Inferior parietal cortex (tissue), 1 donor: ENCODE measurements around the gene FGF2.
"Not testable (repeated sequence)": the region's sequence is repeated elsewhere in the genome, so short reads cannot be mapped to it uniquely, and the experiment has no call there.

Experiments
- DNase-seq: peaks from one replicate; pipeline ENCODE4 v3.0.0-alpha.2; 2016; ENCODE audit errors: extremely low spot score

The FGF2 gene

DNA sequence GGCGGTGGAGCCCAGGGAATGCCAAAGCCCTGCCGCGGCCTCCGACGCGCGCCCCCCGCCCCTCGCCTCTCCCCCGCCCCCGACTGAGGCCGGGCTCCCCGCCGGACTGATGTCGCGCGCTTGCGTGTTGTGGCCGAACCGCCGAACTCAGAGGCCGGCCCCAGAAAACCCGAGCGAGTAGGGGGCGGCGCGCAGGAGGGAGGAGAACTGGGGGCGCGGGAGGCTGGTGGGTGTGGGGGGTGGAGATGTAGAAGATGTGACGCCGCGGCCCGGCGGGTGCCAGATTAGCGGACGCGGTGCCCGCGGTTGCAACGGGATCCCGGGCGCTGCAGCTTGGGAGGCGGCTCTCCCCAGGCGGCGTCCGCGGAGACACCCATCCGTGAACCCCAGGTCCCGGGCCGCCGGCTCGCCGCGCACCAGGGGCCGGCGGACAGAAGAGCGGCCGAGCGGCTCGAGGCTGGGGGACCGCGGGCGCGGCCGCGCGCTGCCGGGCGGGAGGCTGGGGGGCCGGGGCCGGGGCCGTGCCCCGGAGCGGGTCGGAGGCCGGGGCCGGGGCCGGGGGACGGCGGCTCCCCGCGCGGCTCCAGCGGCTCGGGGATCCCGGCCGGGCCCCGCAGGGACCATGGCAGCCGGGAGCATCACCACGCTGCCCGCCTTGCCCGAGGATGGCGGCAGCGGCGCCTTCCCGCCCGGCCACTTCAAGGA lies at the start of gene FGF2:
Gene FGF2 (plus strand): TSS at position 279 of the 705 bp plus-strand sequence. CDS start 344 bp downstream, at position 623.
- DNase-seq, result peak; percentile 18

DNA sequence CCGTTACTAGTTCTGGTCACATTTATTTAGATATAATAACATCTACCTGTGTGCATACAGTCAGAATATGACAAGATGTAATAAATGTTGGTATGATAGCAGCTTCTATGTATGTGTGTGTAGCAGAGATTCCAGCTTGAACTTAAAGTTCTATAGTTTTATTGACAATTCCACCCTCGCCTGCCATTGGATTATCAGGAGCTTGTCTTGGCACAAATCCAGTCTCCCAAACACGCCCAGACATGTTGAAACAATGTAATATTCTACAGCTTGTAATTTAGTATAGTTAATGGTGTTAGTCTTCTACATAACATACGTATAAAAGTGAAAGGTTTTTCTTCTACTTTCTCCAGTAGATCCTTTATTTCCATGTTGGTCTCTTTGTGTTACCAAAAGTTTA lies 49.7 kb upstream of the FGF2 start:
- DNase-seq, result no peak

DNA sequence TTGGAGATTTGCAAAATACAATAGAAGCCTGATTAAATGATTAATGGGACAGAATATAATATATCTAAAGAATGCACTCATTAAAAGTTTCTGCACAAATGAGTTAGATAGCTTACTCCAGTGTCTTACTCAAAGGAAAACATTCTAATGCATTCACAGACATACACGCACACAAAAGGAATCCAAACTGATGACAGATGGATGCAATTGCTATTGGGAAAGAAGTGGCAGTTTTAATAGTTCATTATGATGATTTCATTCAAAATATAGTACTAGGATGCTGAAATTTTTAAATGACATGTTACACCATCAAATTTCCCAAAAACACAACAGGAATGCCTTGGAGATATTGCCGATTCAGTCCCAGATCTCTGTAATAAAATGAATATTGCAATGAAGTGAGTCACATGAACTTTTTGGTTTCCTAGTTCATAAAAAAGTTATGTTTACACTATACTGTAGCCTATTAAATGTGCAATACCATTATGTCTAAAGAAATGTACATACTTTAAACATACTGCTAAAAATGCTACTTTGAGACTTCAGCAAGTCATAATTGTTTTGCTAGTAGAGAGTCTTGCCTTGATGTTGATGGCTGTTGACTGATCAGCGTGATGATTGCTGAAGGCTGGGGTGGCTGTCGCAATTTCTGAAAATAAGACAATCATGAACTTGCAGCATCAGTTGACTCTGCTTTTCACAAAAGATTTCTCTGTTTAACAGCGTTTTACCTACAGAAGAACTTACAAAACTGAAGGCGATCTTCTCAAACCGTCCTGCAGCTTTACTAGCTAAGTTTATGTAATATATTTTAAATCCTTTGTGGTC lies 48.6 kb upstream of the FGF2 start:
- DNase-seq, result no peak

DNA sequence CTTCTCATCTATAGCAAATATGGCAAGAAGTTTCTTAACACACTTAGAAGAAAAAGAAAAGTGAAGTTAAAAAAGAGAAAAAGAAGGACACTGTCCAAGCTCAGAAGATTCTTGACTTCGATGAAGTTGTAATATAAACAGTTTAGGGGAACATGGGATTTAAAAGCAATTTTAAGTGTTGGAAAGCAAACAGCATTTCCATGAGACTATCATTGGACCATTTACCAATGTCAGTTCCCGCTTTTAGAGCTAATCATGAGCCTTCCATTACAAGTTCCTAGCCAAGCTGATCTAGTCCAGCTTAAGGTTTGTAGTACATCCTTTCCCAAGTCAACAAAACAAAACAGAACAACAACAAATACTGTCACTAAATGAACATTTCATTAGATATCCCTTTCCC lies 45.1 kb upstream of the FGF2 start:
- DNase-seq, result no peak

DNA sequence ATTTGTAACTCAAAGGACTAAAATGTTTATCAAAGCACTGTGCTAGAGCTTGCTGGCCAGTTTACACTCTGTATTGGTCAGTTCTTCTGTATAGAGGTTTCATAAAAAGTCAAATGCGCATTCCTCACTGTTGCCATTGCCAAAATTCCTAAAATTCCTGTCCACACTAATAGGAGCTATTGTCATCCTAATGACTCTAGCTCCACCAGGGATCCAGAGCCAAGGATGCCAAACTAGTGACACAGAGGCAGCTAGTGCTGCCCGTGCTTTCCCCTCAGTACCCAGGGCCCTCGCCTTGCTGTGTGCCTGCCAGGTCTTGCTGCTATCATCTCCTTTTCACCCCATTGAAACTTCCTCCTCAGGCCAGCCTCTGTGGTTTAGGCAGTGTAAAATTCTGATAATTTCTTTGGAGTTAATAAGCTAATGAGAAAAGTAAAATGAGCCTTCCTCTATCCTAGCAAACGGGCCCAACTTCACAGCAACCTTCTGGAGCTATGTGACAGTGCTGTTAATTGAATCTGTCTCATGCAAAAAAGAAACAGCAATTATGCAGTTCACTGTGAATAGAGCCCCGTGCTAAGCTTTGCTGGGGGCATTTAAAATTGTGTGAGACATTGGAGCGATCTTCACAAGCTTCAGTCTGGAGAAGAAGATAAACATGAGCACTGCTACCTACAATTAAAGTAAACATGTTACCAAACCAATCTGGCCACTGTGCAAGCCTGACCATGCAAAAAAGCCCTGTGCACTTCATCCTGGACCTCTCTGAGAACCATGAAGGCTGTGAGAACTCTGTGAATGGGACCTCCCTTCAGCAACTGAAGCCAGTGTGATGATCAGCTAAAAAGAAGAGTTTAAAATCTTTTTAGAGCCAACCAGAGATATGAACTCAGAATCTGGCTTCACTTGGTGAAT lies 43.1 kb upstream of the FGF2 start:
- no peak for DNase-seq

DNA sequence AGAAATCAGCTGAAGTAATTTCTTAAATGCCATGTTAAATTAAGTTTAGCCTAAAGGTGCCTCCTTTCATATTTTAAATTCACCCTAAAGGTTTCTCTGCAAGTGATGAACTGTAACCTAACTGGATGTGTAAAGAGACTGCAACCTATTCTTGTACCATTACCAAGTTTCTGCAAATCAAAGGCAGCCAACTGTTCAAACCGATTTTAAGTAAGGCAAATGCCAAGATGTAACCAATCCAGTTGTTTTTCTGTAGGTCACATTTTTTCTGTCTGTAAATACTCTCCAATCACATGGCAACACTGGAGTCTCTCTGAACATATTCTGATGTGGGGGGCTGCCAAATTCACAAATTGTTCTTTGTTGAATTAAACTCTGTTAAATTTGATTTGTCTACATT lies 42.4 kb upstream of the FGF2 start:
- DNase-seq, result no peak

DNA sequence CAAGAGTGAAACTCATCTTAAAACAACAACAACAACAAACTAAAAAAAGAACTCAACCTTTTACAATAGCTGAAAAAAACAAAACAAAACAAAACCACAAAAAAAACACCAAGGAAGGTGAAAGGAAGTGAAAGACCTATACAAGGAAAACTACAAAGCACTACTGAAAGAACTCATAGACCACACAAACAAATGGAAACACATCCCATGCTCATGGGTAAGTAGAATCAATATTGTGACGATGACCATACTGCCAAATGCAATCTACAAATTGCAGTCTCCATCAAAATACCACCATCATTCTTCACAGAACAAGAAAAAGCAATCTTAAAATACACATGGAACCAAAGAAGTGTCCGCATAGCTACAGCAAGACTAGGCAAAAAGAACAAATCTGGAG lies 41.5 kb upstream of the FGF2 start:
- no peak for DNase-seq

DNA sequence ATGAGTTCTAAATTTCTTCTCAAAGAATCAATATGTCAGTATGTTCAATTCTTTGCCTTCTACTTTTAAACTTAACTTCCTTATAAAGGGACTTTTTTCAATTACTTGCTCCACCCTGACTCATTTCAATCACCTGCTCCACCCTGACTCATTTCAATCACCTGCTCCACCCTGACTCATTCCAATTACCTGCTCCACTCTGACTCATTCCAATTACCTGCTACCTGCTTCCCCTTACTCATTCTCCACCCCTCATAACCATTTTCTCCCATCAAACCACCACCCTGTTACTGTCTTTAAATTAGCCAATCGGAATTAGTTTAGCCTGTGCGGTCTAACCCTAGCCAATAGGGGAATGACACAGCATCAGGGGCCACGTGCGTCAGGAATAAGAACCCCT lies 40.3 kb upstream of the FGF2 start:
- not testable (repeated sequence) for DNase-seq

DNA sequence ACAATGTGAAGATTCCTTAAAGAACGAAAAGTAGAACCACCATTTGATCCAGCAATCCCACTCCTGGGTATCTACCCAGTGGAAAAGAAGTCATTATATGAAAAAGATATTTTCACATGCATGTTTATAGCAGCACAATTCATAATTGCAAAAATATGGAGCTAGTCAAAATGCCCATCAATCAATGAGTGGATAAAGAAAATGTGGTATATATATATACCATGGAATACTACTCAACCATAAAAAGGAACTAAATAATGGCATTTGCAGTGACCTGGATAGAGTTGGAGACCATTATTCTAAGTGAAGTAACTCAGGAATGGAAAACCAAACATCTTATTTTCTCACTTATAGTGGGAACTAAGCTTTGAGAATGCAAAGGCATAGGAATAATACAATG lies 39.7 kb upstream of the FGF2 start:
- DNase-seq, result not testable (repeated sequence)

DNA sequence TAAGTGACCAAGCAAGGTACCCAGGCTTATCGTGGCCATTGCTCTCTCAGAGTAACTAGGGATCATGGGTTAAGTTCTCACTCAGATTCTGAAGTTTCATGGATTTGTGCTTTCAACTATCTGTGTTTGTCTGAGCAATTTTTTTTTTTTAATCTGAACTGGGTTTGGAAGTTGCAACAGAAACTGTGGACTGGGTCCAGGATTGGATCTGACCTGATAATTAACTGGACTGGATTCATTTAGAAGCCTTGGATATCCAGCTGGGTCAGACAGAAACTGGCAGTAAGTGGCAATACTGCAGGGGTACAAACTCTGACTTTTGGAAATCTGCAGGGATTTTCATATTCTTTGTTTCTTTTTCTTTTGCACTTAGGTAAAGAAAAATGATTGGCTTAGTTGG lies 38.7 kb upstream of the FGF2 start:
- no peak for DNase-seq

DNA sequence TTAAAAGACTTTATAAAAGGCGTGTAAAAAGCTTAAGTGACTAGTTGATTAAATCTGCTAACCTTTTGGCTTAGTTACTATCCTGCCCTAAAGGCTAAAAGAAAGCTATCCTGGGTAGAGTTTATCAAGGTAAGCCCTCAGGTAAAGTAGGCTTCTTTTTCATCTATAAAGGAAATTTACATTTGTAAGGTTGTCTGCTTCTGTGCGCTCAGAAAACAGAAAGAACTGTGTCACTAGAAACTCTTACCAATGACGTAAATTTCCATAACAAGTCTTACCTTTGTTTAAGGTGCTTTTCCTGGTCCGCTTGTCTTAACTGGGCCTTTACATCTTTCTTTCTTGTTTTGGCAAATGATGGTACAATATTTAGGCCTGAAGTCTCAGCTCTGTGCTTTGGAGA lies 37.7 kb upstream of the FGF2 start:
- DNase-seq, result no peak

DNA sequence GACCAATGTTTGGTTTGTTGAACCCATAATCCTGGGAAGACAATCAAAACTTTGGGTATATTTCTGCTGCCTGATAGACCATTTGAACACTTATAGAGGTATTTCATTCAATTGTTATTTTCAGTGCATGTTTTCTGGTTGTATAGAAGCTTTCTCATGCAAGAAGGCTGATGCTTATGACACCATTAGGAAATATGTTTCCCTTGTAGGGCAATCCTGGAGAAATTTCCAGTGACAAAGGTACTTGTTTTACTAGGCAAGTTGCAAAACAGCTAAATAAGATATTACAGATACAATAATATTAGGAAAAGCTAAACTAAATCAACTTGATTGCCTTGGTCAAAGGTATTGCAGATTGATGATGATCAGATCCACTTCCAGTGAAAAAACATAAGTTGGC lies 32.8 kb upstream of the FGF2 start:
- DNase-seq, result no peak

DNA sequence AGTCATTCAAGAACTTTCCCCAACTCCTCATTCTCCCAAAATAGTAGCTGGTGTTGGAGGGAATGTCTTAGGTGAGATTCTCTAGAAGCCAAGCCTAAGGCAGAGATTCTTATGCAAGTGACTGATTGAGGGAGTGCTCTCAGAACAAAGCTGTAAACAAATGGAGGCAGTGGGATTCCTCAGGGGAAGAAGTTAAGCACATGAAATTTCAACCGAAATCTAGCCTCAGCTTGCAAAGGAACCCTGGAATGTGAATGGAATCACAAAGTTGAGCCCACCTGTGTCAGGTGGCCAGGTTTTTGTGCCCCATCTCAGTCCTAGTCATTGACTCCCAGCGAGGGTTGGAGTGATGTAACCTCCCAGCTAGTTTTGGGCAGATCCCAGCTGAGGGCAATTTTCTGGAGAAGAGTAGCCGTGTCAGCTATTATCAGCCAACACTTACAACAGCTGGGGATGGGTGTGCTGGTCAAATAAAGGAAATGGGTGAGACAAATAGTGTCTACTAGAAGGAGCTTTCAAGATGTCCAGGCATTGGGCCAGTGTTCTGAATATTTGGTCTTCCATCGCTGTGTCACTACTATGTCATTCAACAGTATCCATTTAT lies 29.7 kb upstream of the FGF2 start:
- no peak for DNase-seq

DNA sequence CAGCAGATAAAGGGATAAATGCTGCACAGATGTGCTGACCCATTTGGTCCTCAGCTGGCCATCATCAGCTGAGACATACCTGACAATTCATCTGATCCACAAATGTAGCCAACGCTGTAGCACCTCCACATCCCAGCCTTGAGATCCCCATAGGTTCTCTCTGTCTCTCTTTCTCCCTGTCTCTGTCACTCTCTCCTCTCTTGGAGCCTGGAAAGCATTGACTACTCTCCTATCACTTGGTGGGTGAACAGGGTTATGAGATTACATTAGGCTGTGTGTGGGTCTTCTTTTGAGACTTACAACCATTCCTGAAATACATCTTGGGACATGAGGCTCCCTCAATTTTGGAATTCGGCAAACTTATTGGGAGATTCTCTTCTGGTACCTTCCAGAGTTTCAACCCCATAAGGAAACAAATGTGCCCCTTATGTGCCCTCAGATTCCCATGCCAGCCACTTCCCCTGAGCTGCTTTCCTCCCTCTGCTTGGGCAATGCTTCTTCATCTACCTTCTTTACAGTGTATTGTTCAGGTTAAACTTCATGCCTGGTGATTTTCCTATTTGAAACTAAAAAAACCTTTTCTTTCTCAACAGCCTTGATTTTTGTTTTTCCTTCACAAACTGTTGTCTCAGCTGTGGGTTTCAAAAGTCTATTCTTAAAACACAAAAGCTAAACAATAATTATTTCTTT lies 29.1 kb upstream of the FGF2 start:
- DNase-seq, result no peak

DNA sequence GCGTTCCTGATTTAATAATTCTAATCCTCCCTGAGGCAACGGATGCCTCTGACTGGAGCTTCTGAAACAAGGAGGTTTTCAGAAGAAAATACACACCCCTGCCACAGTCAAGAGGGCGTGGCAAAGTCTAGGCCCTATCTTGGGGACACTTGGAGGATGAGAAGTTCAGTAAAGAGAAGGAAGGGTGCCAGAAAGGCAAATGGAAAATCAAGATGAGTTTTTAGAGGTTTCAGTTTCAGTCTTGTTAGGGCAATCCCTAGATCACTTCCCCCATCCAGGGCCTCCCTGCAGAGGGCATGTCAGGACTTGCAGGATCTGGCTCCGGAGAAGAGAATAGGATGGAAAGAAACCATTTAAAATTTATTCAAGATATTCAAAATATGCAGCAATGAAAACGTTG lies 28.5 kb upstream of the FGF2 start:
- DNase-seq, result peak; percentile 57

DNA sequence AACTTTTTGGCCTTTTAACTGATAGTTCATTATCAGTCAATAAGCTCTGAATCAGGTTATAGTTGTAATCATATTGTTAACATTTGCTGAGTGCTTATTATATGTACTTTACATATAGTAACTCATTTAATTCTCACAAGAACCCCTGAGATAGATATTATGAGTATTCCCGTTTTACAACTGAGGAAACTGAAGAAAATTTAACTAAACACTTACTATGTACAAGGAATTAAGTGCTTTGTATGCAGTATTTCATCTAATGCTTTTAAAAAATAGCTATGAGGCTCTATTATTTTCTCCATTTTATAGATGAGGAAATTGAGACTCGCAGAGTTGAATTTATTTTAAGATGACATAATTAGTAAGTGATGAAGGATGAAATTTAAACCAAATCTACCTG lies 27.7 kb upstream of the FGF2 start:
- DNase-seq, result no peak

DNA sequence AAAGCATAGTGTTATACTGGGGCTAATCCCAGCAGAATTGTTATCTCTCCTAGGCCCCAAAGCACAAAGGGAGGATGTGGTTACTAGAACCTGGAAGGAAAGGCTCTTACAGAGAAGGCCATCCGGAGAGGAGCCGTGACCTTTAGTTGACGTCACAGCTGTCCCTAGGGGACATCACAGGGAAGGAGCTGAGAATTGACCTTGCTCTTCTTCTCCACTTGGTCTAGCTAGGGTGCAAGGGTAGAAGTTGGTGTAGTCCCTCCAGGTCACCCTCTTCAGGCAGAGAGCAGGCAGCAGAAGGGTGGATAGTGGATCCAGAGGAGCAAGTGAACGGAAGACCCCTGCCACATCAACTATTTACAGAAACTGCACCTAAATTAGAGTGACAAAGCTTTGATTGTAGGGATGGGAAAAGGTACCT lies 22.8 kb upstream of the FGF2 start:
- DNase-seq, result no peak

DNA sequence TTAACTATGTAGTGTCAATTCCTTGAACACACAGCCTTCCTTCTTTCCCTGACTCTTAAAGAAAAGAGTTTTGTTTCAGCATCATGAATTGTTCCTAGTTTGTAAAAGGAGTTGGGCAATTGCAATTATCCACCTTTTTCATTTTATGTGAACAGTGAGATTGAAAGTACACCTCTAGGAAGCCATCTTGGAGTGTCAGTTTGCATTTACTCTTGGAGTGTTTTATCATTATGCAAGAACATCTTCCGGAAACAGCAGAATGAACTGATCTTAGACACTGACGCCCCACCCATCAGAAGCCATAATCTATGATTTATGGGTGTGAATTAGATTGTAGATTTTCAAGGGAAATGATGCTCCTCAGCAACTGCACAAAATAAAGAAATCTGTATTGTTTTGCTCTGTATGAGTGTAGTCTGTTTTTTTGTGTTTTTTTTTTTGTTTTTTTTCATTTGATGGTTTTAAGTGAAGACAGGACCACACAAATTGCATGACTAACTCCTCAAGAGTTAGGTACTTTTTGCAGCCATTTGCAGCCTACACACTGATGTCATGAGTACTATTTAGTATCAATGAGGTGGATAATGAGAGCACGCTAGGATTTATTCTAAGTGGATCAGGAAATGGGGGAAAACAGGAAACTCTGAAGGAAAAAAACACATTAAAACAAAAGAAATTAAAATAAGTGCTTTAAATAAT lies 19.5 kb upstream of the FGF2 start:
- DNase-seq, result no peak

DNA sequence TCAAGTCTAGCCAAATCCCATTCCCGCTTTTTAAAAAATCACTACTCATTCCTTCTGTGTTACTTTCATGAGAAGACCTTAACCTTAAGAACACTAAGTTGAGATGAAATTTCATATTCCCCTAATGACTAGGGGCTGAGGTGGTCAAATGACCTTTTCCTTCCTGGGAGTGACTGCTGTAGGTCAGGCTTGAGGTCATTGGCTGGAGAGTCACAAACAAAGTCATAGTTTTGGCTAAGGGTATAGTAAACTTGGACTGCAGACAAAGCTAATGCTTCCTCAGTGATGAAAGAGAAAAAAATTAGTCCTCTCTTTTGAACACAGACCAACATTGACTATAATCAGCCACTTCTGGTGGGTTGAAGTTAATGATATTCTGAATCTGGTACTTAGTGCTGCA lies 16.0 kb upstream of the FGF2 start:
- DNase-seq, result no peak

DNA sequence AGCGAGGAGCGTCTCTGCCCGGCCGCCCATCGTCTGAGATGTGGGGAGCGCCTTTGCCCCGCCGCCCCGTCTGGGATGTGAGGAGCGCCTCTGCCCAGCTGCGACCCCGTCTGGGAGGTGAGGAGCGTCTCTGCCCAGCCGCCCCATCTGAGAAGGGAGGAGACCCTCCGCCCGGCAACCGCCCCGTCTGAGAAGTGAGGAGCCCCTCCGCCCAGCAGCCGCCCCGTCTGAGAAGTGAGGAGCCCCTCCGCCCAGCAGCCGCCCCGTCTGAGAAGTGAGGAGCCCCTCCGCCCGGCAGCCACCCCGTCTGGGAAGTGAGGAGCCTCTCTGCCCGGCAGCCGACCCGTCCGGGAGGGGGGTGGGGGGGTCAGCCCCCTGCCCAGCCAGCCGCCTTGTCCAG lies 14.8 kb upstream of the FGF2 start:
- not testable (repeated sequence) for DNase-seq

DNA sequence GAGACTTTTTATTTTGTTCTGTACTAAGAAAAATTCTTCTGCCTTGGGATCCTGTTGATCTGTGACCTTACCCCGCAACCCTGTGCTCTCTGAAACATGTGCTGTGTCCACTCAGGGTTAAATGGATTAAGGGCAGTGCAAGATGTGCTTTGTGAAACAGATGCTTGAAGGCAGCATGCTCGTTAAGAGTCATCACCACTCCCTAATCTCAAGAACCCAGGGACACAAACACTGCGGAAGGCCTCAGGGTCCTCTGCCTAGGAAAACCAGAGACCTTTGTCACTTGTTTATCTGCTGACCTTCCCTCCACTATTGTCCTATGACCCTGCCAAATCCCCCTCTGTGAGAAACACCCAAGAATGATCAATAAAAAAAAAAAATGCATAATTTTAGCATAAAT lies 13.8 kb upstream of the FGF2 start:
- not testable (repeated sequence) for DNase-seq
